ENCODE data around the gene RTCB. TPM values are rescaled to one million over a fixed set of nuclear protein-coding genes. Genes with fewer than 3 reads are reported as not detected.
A peak's percentile ranks its signal among the peaks of the same experiment; 100 is the strongest.
"Not testable (repeated sequence)": the region's sequence is repeated elsewhere in the genome, so short reads cannot be mapped to it uniquely, and the experiment has no call there.

The RTCB gene
- total RNA-seq, 3 donors from 2014 or later: 73.1 to 113 (median 85.6) TPM

GRCh38 chr22:32378707-32379272 lies 33.3 kb downstream of the RTCB start:
- TF ChIP-seq, protein P1, sequence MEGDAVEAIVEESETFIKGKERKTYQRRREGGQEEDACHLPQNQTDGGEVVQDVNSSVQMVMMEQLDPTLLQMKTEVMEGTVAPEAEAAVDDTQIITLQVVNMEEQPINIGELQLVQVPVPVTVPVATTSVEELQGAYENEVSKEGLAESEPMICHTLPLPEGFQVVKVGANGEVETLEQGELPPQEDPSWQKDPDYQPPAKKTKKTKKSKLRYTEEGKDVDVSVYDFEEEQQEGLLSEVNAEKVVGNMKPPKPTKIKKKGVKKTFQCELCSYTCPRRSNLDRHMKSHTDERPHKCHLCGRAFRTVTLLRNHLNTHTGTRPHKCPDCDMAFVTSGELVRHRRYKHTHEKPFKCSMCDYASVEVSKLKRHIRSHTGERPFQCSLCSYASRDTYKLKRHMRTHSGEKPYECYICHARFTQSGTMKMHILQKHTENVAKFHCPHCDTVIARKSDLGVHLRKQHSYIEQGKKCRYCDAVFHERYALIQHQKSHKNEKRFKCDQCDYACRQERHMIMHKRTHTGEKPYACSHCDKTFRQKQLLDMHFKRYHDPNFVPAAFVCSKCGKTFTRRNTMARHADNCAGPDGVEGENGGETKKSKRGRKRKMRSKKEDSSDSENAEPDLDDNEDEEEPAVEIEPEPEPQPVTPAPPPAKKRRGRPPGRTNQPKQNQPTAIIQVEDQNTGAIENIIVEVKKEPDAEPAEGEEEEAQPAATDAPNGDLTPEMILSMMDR (IDR thresholded peaks at IDR 0.05): no peak
- H3K4me3 ChIP-seq: no peak overlapping the region
- DNase-seq (peak in 2 of 3 donors; percentile 39 to 46), ATAC-seq (peak; percentile 83)
- H3K36me3 ChIP-seq (ENCODE audit: low read depth): no peaks in the 10 kb centered on the region
- no peaks in the 10 kb centered on the region for H3K4me1 ChIP-seq (ENCODE audit: low read depth)
- no peaks in the 10 kb centered on the region for H3K9me3 ChIP-seq
- intact Hi-C loops (cut with DNase I, micrococcal nuclease): no loop called here

DNA sequence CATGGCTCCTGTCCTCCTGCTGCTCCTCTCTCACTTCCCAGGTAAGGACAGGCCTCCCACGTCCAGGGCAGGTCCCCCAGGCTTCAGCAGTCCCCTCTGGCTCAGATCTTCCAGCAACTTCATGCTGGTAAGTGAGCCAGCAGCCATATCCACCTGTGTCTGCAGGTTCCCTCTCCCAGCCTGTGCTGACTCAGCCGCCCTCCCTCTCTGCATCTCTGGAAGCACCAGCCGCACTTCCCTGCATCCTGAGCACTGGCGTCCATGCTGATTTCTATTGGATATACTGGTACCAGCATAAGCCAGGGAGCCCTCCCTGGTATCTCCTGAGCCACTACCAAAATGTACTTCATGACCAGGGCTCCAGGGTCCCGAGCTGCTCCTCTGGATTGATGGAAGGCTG lies 35.4 kb downstream of the RTCB start:
- no peaks in the 10 kb centered on the region for H3K36me3 ChIP-seq (ENCODE audit: low read depth)
- intact Hi-C loops (cut with DNase I, micrococcal nuclease): no loop called here
- DNase-seq (no peak), ATAC-seq (no peak)
- no peak overlapping the region for H3K4me3 ChIP-seq
- TF ChIP-seq, protein P1 (IDR thresholded peaks at IDR 0.05): no peak
- no peaks in the 10 kb centered on the region for H3K9me3 ChIP-seq
- H3K4me1 ChIP-seq (ENCODE audit: low read depth): no peaks in the 10 kb centered on the region

DNA sequence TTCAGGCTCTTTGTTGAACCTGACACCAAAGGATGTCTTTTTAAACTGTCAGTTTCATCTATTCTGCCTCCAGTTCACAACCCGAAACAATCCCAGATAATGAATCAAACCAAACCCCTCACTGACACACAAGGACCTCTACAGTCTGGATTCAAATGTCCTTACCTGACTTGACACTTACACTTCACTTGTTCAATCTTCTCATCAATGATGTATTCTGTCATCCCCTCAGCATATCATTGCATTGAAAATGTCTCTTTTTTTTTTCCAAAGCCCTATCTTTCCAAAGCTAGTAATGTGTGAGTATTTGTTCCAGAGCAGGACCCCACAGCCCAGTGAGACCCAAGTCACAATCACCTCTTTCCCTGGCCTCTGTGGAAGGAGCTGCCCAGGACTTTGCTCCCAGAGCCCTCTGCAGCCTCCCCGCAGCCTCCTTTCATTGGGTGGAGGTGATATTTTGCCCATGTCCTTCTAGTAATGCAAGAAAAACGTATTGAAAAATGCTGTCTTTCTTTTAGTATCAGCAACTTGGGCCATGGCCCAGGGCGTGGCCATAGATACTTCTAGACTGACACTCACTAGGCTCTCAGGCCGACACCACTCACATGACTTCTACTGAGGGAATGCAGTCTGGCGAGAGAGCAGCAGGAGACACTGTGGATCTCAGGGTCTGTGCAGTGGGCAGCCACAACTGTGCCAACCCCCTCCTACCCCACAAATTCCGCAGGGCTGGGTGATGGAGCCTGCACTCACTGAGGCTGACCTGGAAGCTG lies 36.2 kb downstream of the RTCB start:
- Histone ChIP-seq H3K9me3 (no peaks in the 10 kb centered on the region), H3K4me1 (ENCODE audit: low read depth) (no peaks in the 10 kb centered on the region), H3K36me3 (ENCODE audit: low read depth) (no peaks in the 10 kb centered on the region), H3K4me3 (no peak overlapping the region)
- intact Hi-C loops (cut with DNase I, micrococcal nuclease): no loop called here
- DNase-seq (no peak), ATAC-seq (no peak)
- TF ChIP-seq, protein P1 (IDR thresholded peaks at IDR 0.05): no peak

DNA sequence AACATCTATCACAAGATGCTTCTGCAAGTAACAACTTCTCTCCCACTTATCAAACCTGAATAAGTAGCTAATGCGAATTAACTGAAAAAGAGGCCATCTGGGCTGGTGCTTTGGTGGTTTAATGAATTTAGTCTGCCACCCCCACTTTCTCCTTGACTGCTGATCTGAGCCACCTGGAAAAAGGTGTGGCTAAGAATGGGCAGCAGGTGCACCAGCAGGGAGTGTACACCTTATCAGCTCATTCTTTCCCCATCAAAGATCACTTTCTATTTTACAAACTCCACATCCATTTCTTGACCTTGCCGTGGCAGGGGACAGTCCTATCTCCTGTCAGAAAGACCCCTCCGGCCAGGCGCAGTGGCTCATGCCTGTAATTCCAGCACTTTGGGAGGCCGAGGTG lies 47.8 kb downstream of the RTCB start:
- ATAC-seq (peak; percentile 87), DNase-seq (no peak)
- TF ChIP-seq, protein P1 (IDR thresholded peaks at IDR 0.05): no peak
- intact Hi-C loops (cut with DNase I, micrococcal nuclease): no loop called here
- no peak overlapping the region for H3K4me3 ChIP-seq
- H3K9me3 ChIP-seq: no peaks in the 10 kb centered on the region
- H3K4me1 ChIP-seq (ENCODE audit: low read depth): no peaks in the 10 kb centered on the region
- no peaks in the 10 kb centered on the region for H3K36me3 ChIP-seq (ENCODE audit: low read depth)

DNA sequence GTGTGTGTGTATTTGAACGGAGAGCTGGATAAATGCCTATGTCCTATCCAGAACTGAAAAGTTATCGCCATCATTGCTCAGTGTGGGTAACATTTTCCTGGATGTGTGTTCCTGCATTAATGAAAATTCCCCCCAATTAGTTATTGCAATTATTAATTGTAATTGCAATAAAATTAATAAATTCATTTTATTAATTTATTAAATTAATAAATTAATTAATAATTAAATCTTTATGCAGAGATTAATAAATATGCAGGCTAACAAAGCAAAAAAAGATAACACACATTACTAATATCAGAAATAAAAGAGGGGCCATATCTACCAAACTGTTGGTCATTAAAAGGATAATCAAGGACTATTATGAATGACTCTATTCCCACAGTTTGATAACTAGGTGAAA lies 50.8 kb downstream of the RTCB start:
- TF ChIP-seq, protein P1 (IDR thresholded peaks at IDR 0.05): no peak
- no peaks in the 10 kb centered on the region for H3K36me3 ChIP-seq (ENCODE audit: low read depth)
- intact Hi-C loops (cut with DNase I, micrococcal nuclease): no loop called here
- H3K4me1 ChIP-seq (ENCODE audit: low read depth): no peaks in the 10 kb centered on the region
- ATAC-seq: no peak
- H3K4me3 ChIP-seq: no peak overlapping the region
- no peaks in the 10 kb centered on the region for H3K9me3 ChIP-seq
- no peak for DNase-seq

DNA sequence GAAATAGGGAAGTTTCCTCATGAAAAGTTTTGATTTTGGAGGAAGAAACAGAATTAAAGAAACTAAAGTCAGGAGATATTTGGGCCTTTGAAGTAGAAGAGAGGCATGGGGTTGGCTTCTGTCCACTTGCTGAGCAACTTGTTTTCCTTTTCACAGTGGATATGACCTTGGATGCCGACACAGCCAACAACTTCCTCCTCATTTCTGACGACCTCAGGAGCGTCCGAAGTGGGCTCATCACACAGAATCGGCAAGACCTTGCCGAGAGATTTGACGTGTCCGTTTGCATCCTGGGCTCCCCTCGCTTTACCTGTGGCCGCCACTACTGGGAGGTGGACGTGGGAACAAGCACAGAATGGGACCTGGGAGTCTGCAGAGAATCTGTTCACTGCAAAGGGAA lies 52.0 kb downstream of the RTCB start:
- H3K4me3 ChIP-seq; H3K4me1 ChIP-seq (ENCODE audit: low read depth); H3K9me3 ChIP-seq; H3K36me3 ChIP-seq (ENCODE audit: low read depth); DNase-seq; intact Hi-C loops (cut with DNase I, micrococcal nuclease); ATAC-seq: not testable (repeated sequence)

- intact Hi-C loops (cut with DNase I, micrococcal nuclease): not testable (repeated sequence)
Measured at GRCh38 chr22:32357567-32357966, 54.5 kb downstream of the RTCB start, which contains the start of gene RFPL3. Gene RFPL3 (plus strand): TSS chr22:32357867. CDS start chr22:32358072, 205 bp downstream.

More at GRCh38 chr22:32357567-32357966, 54.5 kb downstream of the RTCB start, which contains the start of gene RFPL3:
- H3K36me3 ChIP-seq (ENCODE audit: low read depth); H3K9me3 ChIP-seq; H3K4me1 ChIP-seq (ENCODE audit: low read depth); ATAC-seq; H3K4me3 ChIP-seq; DNase-seq: not testable (repeated sequence)

Measured in mucosa of descending colon (tissue), 3 donors.